Measurements from ENCODE around the gene SULF2. TPM values are rescaled to one million over a fixed set of nuclear protein-coding genes. Genes with fewer than 3 reads are reported as not detected.

Gene SULF2
- total RNA-seq, 3 donors from 2014 or later: 36.3 to 62.5 (median 58.0) TPM

DNA sequence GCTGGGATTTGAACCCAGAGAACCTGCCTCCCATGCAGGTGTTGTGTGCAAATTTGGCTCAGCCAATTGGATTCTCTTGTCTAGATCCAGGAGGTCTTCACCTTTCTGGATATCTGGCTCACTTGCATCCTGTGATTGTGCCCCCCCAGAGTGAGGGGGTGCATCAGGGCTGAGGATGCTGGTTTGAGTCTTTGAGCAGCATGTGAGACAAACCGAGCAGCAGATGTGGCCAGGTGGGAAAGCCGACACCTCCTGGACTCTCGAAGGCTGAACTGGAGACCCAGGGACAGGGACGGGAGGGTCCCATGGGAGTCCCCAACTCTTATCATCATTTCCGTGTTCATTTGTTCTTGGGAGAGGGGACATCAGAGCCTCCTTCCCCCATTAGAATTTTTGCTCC, 30.6 kb upstream of the SULF2 start:
- Histone ChIP-seq H3K27ac (no peak overlapping the region), H3K4me3 (no peak overlapping the region), H3K9me3 (peaks cover 4 to 9% of the 10 kb centered on the region in 2 donors), H3K4me1 (no peaks in the 10 kb centered on the region), H3K36me3 (no peaks in the 10 kb centered on the region), H3K27me3 (peaks cover 0 to 16% of the 10 kb centered on the region in 2 donors)
- intact Hi-C loops (cut with DNase I; ENCODE audit: low total_unique reads): no loop called here
- no peak for DNase-seq (ENCODE audit: low spot score in 2 of 2)
- no peak for TF ChIP-seq POLR2AphosphoS5 (IDR thresholded peaks at IDR 0.05)
- TF ChIP-seq, protein P1, sequence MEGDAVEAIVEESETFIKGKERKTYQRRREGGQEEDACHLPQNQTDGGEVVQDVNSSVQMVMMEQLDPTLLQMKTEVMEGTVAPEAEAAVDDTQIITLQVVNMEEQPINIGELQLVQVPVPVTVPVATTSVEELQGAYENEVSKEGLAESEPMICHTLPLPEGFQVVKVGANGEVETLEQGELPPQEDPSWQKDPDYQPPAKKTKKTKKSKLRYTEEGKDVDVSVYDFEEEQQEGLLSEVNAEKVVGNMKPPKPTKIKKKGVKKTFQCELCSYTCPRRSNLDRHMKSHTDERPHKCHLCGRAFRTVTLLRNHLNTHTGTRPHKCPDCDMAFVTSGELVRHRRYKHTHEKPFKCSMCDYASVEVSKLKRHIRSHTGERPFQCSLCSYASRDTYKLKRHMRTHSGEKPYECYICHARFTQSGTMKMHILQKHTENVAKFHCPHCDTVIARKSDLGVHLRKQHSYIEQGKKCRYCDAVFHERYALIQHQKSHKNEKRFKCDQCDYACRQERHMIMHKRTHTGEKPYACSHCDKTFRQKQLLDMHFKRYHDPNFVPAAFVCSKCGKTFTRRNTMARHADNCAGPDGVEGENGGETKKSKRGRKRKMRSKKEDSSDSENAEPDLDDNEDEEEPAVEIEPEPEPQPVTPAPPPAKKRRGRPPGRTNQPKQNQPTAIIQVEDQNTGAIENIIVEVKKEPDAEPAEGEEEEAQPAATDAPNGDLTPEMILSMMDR (IDR thresholded peaks at IDR 0.05): no peak
- TF ChIP-seq POLR2A (IDR thresholded peaks at IDR 0.05): no peak

DNA sequence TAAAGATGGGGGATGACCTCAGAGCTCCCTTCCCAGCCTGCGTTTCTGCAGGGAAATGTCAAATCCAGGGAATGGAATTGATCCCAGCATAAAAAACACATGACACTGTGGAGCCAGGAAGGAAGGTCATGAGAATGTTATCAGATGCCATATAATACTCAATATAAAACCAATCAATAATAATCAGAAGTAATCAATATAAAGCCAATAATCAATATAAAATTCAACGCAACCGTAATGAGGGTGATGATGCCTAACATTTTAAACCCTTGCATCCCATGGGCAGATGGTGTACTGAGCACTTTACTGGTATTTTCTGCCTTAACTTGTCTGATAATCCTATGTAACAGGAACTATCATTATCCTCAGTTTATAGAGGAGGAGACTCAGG, 30.1 kb upstream of the SULF2 start:
- H3K4me1 ChIP-seq: no peaks in the 10 kb centered on the region
- no peaks in the 10 kb centered on the region for H3K36me3 ChIP-seq
- TF ChIP-seq, protein P1 (IDR thresholded peaks at IDR 0.05): no peak
- TF ChIP-seq POLR2AphosphoS5 (IDR thresholded peaks at IDR 0.05): no peak
- TF ChIP-seq POLR2A (IDR thresholded peaks at IDR 0.05): no peak
- H3K27me3 ChIP-seq: peaks cover 0 to 17% of the 10 kb centered on the region in 2 donors
- DNase-seq (ENCODE audit: low spot score in 2 of 2): no peak
- H3K9me3 ChIP-seq: peaks cover 4 to 9% of the 10 kb centered on the region in 2 donors
- H3K27ac ChIP-seq: no peak overlapping the region
- no peak overlapping the region for H3K4me3 ChIP-seq
- intact Hi-C loops (cut with DNase I; ENCODE audit: low total_unique reads): no loop called here

DNA sequence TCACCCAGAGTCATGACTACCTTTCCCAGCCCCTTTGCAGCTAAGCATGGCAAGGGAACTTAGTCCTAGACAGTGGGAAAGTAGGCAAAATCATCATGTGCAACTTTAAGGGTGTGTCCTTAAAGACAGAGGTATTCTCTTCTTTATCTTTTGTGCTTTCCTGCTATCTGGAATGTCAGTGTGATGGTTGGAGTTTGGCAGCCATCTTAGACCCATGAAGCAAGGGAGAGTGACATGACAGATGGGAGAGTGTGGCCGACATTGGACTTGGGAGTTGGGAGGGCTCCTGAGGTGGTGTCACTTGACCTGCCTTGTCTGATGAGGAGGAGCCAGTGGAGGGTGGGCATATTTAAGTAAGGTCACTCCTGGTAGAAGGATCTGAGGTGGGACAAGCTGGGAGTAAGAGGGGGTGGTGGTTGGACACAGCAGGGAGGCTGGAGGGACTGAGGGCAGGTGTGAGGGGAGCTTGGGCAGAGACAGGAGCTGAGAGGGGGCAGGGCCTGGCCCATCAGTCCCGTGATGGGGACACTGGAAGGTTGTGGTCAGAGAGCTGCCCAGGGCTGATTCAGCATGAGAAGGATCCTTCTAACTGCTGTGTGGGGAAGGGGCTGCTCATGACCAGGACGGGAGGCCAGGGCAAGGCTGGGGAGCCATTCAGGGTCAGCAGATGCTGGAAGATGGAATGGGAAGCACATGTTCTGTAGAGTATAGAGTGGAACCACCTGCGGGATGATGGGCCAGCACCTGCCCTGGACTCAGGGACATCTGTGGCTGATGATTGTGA, 29.5 kb upstream of the SULF2 start:
- TF ChIP-seq, protein P1 (IDR thresholded peaks at IDR 0.05): no peak
- TF ChIP-seq POLR2AphosphoS5 (IDR thresholded peaks at IDR 0.05): no peak
- TF ChIP-seq POLR2A (IDR thresholded peaks at IDR 0.05): no peak
- intact Hi-C loops (cut with DNase I; ENCODE audit: low total_unique reads): no loop called here

DNA sequence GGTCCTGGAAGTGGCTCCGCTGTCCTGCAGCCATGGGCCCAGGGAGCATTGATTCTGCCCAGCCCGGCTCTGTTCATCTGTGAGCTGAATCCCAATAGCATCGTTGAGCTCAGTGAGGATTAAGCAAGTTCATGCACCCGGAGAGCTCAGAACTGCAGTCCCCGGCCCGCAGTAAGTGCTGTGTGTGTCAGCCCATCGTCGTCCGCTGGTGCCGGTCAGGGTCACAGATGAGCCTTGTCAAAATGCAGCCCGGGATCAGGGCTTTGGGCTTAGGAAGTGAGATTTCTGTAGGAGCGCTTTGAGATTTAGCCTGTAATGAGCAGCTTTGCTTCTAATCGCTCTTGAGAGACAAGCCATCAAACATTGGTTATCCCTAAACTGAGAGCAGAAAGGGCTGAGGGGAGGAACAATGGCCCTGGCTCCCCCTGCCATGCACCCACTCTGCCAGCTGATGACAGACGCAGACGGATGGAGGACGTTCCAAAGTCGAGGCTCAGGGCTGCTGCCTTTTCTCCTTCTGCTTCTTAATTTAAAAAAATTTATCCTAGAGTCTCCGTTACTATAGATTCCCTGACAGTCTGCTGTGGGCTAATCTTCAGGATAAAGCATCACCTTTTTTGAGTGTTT, 25.6 kb upstream of the SULF2 start:
- Histone ChIP-seq H3K4me3 (no peak overlapping the region), H3K27me3 (peaks cover 0 to 12% of the 10 kb centered on the region in 2 donors), H3K27ac (no peak overlapping the region), H3K9me3 (peaks cover 4 to 9% of the 10 kb centered on the region in 2 donors), H3K4me1 (no peaks in the 10 kb centered on the region), H3K36me3 (no peaks in the 10 kb centered on the region)
- intact Hi-C loops (cut with DNase I; ENCODE audit: low total_unique reads): no loop called here
- TF ChIP-seq, protein P1 (IDR thresholded peaks at IDR 0.05): no peak
- no peak for TF ChIP-seq POLR2AphosphoS5 (IDR thresholded peaks at IDR 0.05)
- no peak for TF ChIP-seq POLR2A (IDR thresholded peaks at IDR 0.05)
- DNase-seq (ENCODE audit: low spot score in 2 of 2): no peak

More for the DNA sequence above, 29.5 kb upstream of the SULF2 start:
- no peak overlapping the region for H3K4me3 ChIP-seq
- H3K9me3 ChIP-seq: peaks cover 4 to 9% of the 10 kb centered on the region in 2 donors
- H3K27ac ChIP-seq: no peak overlapping the region
- H3K27me3 ChIP-seq: peaks cover 0 to 19% of the 10 kb centered on the region in 2 donors
- no peak for DNase-seq (ENCODE audit: low spot score in 2 of 2)
- H3K36me3 ChIP-seq: no peaks in the 10 kb centered on the region
- no peaks in the 10 kb centered on the region for H3K4me1 ChIP-seq

DNA sequence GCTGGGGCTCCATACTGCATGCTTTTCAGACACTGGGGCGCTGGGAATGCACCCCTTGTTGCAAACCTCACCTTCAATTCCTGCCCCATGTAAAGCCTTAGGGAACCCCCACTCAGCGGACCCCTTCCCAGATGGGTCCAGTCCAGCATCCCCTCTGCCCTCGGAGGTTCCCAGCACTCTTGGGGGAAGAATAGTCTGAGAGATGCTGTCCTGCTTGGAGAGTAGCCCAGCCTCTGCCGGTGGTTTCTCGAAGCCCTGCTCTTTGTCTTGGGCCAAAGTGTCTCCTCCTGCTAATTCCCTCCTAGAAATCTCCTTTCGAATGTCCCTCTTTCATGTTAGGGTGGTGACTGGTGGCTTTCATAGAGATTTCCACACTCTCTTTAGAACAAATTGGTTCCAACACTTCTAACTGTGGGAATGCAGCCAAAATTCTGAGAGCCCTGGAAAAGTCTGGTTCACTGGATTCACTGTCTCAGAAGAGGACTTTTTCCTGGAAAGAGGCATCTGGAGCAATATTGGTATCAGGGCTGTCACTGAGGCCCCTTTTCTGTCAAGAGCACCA, 24.9 kb upstream of the SULF2 start:
- H3K4me1 ChIP-seq: no peaks in the 10 kb centered on the region
- H3K4me3 ChIP-seq: no peak overlapping the region
- no peak for DNase-seq (ENCODE audit: low spot score in 2 of 2)
- H3K36me3 ChIP-seq: no peaks in the 10 kb centered on the region
- TF ChIP-seq POLR2AphosphoS5 (IDR thresholded peaks at IDR 0.05): no peak
- TF ChIP-seq, protein P1 (IDR thresholded peaks at IDR 0.05): no peak
- no peak for TF ChIP-seq POLR2A (IDR thresholded peaks at IDR 0.05)
- intact Hi-C loops (cut with DNase I; ENCODE audit: low total_unique reads): no loop called here
- peaks cover 0 to 12% of the 10 kb centered on the region in 2 donors for H3K27me3 ChIP-seq
- peaks cover 4 to 9% of the 10 kb centered on the region in 2 donors for H3K9me3 ChIP-seq
- no peak overlapping the region for H3K27ac ChIP-seq
